ENCODE measurements around the gene ANKRD17. TPM values are rescaled to one million over a fixed set of nuclear protein-coding genes. Genes with fewer than 3 reads are reported as not detected.

ANKRD17 gene
- total and polyA plus RNA-seq, 9 of the 15 experiments (the other 6 are each of a cell fraction or from before 2014, with no cell fraction given) = 25.5 to 86.9 (median 52.2) TPM

GRCh38 chr4:73069338-73070073, 189.1 kb downstream of the ANKRD17 start, which contains the start of gene COX18 (continued):
- TF ChIP-seq CBX2 (IDR thresholded peaks at IDR 0.05; ENCODE audit: insufficient read depth, low read length, poor library complexity, severe bottlenecking) (no peak), ZNF253 (CRISPR knock-in tag; conservative IDR thresholded peaks at IDR 0.05) (no peak), KHSRP (IDR thresholded peaks at IDR 0.05) (peak; percentile 87), TARDBP (IDR thresholded peaks at IDR 0.05) (0 out of 2 replicates have a peak, but pooled peaks have one; percentile 73), FOSL1 (tag; conservative IDR thresholded peaks at IDR 0.05) (no peak; the same call in 1 of the 2 replicates), ASH1L (IDR thresholded peaks at IDR 0.05; ENCODE audit: borderline replicate concordance, low read depth, partially characterized antibody) (no peak), ZNF449 (CRISPR knock-in tag; IDR thresholded peaks at IDR 0.05) (no peak), HBP1 (CRISPR knock-in tag; IDR thresholded peaks at IDR 0.05) (no peak), AFF4 (CRISPR knock-in tag; IDR thresholded peaks at IDR 0.05) (peak; percentile 94), SMAD1 (IDR thresholded peaks at IDR 0.05; ENCODE audit: low read depth, low read length, partially characterized antibody) (peak; percentile 66), NFE2L1 (tag; IDR thresholded peaks at IDR 0.05; ENCODE audit: borderline replicate concordance, low read depth) (no peak), ELF2 (CRISPR knock-in tag; IDR thresholded peaks at IDR 0.05) (no peak), GTF2F1 (IDR thresholded peaks at IDR 0.05; ENCODE audit: low read depth, low read length) (peak; percentile 92), ZHX1 (conservative IDR thresholded peaks at IDR 0.05; ENCODE audit: low read length) (0 out of 2 replicates have a peak, but pooled peaks have one; percentile 79)
- TF ChIP-seq, protein P1, sequence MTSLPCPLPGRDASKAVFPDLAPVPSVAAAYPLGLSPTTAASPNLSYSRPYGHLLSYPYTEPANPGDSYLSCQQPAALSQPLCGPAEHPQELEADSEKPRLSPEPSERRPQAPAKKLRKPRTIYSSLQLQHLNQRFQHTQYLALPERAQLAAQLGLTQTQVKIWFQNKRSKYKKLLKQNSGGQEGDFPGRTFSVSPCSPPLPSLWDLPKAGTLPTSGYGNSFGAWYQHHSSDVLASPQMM (CRISPR knock-in tag; IDR thresholded peaks at IDR 0.05) = no peak
- TF ChIP-seq, protein P2, sequence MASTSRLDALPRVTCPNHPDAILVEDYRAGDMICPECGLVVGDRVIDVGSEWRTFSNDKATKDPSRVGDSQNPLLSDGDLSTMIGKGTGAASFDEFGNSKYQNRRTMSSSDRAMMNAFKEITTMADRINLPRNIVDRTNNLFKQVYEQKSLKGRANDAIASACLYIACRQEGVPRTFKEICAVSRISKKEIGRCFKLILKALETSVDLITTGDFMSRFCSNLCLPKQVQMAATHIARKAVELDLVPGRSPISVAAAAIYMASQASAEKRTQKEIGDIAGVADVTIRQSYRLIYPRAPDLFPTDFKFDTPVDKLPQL (IDR thresholded peaks at IDR 0.05; ENCODE audit: extremely low read depth, insufficient read length) = no peak
